Heart right ventricle (tissue), 16 donors: ENCODE results near the gene GGT6. TPM values are rescaled to one million over a fixed set of nuclear protein-coding genes. Genes with fewer than 3 reads are reported as not detected.

Experiments used
- ATAC-seq, 8 donors: fragments of 200-7000 bp; cut with Tn5 transposase; one replicate each; pipeline ENCODE4 v1.9.1; 2020; ENCODE audit warnings: mild to moderate bottlenecking in 8 of 8, moderate library complexity in 8 of 8, moderate number of reproducible peaks in 1 of 8
- DNase-seq, 2 donors: peaks; one replicate each; pipeline ENCODE4 v3.0.0-alpha.2; 2020
- H3K27ac ChIP-seq, 10 donors: fragments of 200-600 bp; sonication (generic) in 2 of 10; one replicate each; pipeline versions ENCODE4 v1.5.0 to v1.8.0; 2020 to 2022; ENCODE audit warnings: mild to moderate bottlenecking in 3 of 10
- H3K27me3 ChIP-seq, 7 donors: fragments of 200-600 bp; one replicate each; pipeline ENCODE4 v1.8.0; 2021 to 2022; ENCODE audit warnings: mild to moderate bottlenecking in 2 of 7
- H3K36me3 ChIP-seq, 9 donors: fragments of 200-600 bp; sonication (generic) in 1 of 9; one replicate each; pipeline versions ENCODE4 v1.5.0 to v1.8.0; 2020 to 2022; ENCODE audit warnings: mild to moderate bottlenecking in 2 of 9
- H3K4me1 ChIP-seq, 9 donors: fragments of 200-600 bp; sonication (generic) in 1 of 9; one replicate each; pipeline versions ENCODE4 v1.5.0 to v1.8.0; 2020 to 2022; ENCODE audit warnings: mild to moderate bottlenecking in 4 of 9
- H3K4me3 ChIP-seq, 10 donors: fragments of 200-600 bp; sonication (generic) in 2 of 10; one replicate each; pipeline versions ENCODE4 v1.5.0 to v1.8.0; 2020 to 2022; ENCODE audit warnings: mild to moderate bottlenecking in 7 of 10, moderate library complexity in 2 of 10
- H3K9me3 ChIP-seq, 11 donors: fragments of 200-600 bp in 10 of 11; sonication (generic) in 2 of 11; one replicate each; pipeline versions ENCODE4 v1.5.0 to v1.8.0; 2013 to 2022; ENCODE audit warnings: mild to moderate bottlenecking in 2 of 11, control low read depth in 1 of 11, moderate library complexity in 1 of 11
- CTCF ChIP-seq, 9 donors: fragments of 200-600 bp; sonication (generic) in 2 of 9; IDR thresholded peaks; one replicate each; pipeline versions ENCODE4 v1.5.0 to v1.8.0; 2021 to 2022; ENCODE audit warnings: antibody characterized with exemption in 9 of 9, mild to moderate bottlenecking in 5 of 9, moderate library complexity in 1 of 9
- WGBS, 2 donors: extraction: QIAGEN DNeasy Blood & Tissue Kit; methylation state at CpG; one replicate each; pipeline ENCODE4 v1.1.7; 2013; ENCODE audit warnings: inconsistent platforms in 1 of 2; 5-methylcytosine and 5-hydroxymethylcytosine counted together
- intact Hi-C, 10 donors: fragments of 100-400 bp; cut with DNase I; formaldehyde crosslinking; loops; one replicate each; pipeline versions ENCODE4 v1.11.1 to v1.14.2; 2022
- polyA plus RNA-seq, 2 donors: library from polyadenylated mRNA; stranded (reverse); fragments of 200-250 nt; gene quantifications; one replicate each; pipeline ENCODE4 v1.2.3, GENCODE V29; 2013
- total RNA-seq, 10 donors: library from RNA; stranded (reverse); fragmentation: NEBNext Ultra II Directional in 3 of 10; extraction: Animal tissue kit (Norgen Biotek cat#: 25700) in 3 of 10; gene quantifications; one replicate each; pipeline versions ENCODE4 v1.2.1 to v1.2.4, GENCODE V29; 2021 to 2023
- donor health status: Arrhythmogenic right ventricular cardiomyopathy.
- donor health status: ischemic (EF 13 %, LVEDD 7.1; RV severe dilation, severe dysfunction).
- donor health status: healthy with polysubstance abuse.
- donor health status: DM: no; HTN: yes; CAD: no.
- donor health status: DM: no; HTN: no; CAD: no.
- donor health status: ischemic (EF 25% LVEDD 6.9; RV normal size, moderate dysfunction).
- donor health status: ischemic (EF 25% LVEDD 5.7; RV mildly dilated, moderate dysfunction).
- donor health status: healthy.
- donor health status: DM: yes; HTN: yes; CAD: no.
- donor health status: Ischemic cardiomyopathy.
- donor health status: ischemic (EF 35%, LVEDD 5.7; RV mildly dilated, moderate dysfunction).
- donor health status: nonischemic (EF 11% LVEDD 7.7; RV severe dilation, severe dysfunction).
- donor health status: DM: yes; HTN: yes; CAD: no.
- donor health status: PGD.
- donor health status: ischemic (EF 29% LVEDD 5.4; RV normal size, mild dysfunction).
- donor health status: nonischemic (EF 23%, LVEDD 6.1; RV moderate dilation, normal function).

Gene GGT6
- total and polyA plus RNA-seq, 12 donors = 0.03 to 0.19 (median 0.12) TPM; not detected in 6

GRCh38 chr17:4540687-4541327, 19.6 kb downstream of the GGT6 start:
- no peak for TF ChIP-seq CTCF (IDR thresholded peaks at IDR 0.05)
- H3K9me3 ChIP-seq = no peaks in the 10 kb centered on the region
- 72 to 83% methylated on average over 15 of the region's 15 CpGs for WGBS, 2 donors
- intact Hi-C loops = loop anchor here in 4 of 10 donors (2.0 to 10.0 kb wide), 4 partner anchors 34 to 120 kb away; no protein-coding TSS in a partner anchor
- no peaks in the 10 kb centered on the region for H3K27me3 ChIP-seq
- peak overlapping the region in 9 of 10 donors; percentile 12 to 83 (median 71) for H3K27ac ChIP-seq
- peaks cover 24 to 63% (median 48%) of the 10 kb centered on the region in 9 donors for H3K4me1 ChIP-seq
- peaks cover 0 to 81% (median 25%) of the 10 kb centered on the region in 9 donors for H3K36me3 ChIP-seq
- H3K4me3 ChIP-seq = peak overlapping the region in 2 of 10 donors; percentile 11 to 28
- peak in 1 of 2 donors; percentile 60 for DNase-seq
- ATAC-seq = peak in 5 of 8 donors; percentile 9 to 29 (median 15)

- H3K27ac ChIP-seq = peak overlapping the region in 8 of 10 donors; percentile 35 to 83 (median 73)
- ATAC-seq = no peak
- intact Hi-C loops = loop anchor here in 4 of 10 donors (2.0 to 10.0 kb wide), 4 partner anchors 33 to 119 kb away; no protein-coding TSS in a partner anchor
These were observed 20.1 kb downstream of the GGT6 start for GRCh38 chr17:4540224-4540651.

GRCh38 chr17:4539576-4540223, 20.7 kb downstream of the GGT6 start:
- DNase-seq = no peak
- H3K9me3 ChIP-seq = no peaks in the 10 kb centered on the region

More at GRCh38 chr17:4540224-4540651, 20.1 kb downstream of the GGT6 start:
- Histone ChIP-seq H3K27me3 (no peaks in the 10 kb centered on the region), H3K36me3 (peaks cover 0 to 75% (median 25%) of the 10 kb centered on the region in 9 donors), H3K9me3 (no peaks in the 10 kb centered on the region), H3K4me3 (no peak overlapping the region), H3K4me1 (peaks cover 25 to 69% (median 51%) of the 10 kb centered on the region in 9 donors)
- peak in 5 of 9 donors; percentile 15 to 41 (median 27) for TF ChIP-seq CTCF (IDR thresholded peaks at IDR 0.05)
- peak in 1 of 2 donors; percentile 21 for DNase-seq
- WGBS, 2 donors = 66 to 78% methylated on average over 14 of the region's 14 CpGs

More at GRCh38 chr17:4539576-4540223, 20.7 kb downstream of the GGT6 start:
- Histone ChIP-seq H3K27me3 (no peaks in the 10 kb centered on the region), H3K27ac (peak overlapping the region in 5 of 10 donors; percentile 65 to 83 (median 76)), H3K4me3 (no peak overlapping the region), H3K36me3 (peaks cover 0 to 71% (median 25%) of the 10 kb centered on the region in 9 donors), H3K4me1 (peaks cover 25 to 74% (median 56%) of the 10 kb centered on the region in 9 donors)
- 94 to 95% methylated on average over 26 of the region's 26 CpGs for WGBS, 2 donors
- intact Hi-C loops = loop anchor here in 8 of 10 donors (2.0 to 10.0 kb wide), 5 partner anchors 32 to 119 kb away; partner anchors contain the start of gene SPNS2 (in 1 of the 8)
- ATAC-seq = no peak
- no peak for TF ChIP-seq CTCF (IDR thresholded peaks at IDR 0.05)
